Suppressor macrophage treated with lipopolysaccharide for 1 hour (primary cell): Measurements from ENCODE around the gene OSBPL6.
A peak's percentile ranks its signal among the peaks of the same experiment; 100 is the strongest.
"Not testable (repeated sequence)": the region's sequence is repeated elsewhere in the genome, so short reads cannot be mapped to it uniquely, and the experiment has no call there.

Source experiments
- DNase-seq, 3 donors: peaks; one replicate each; pipeline ENCODE4 v3.0.0-alpha.2; 2020 to 2022

OSBPL6 gene

DNA sequence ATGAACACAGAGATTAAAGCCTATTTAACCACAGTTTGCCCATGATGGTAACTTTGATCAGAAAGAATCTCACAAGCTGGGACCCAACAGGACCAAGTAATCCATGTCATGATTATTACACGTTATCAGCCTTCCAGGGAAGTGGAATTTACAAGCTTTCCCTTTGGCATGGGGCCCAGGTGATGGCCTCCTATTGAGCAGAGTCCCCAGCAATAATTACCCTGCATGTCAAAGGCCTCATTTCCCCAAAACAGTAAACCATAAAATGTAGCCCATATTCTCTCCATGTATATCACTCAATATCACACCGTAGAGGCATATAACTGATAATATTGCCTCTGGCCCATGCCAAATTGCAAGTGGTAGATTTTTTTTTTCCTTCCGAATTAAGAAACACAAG lies 217.7 kb downstream of the OSBPL6 start:
- DNase-seq: no peak

DNA sequence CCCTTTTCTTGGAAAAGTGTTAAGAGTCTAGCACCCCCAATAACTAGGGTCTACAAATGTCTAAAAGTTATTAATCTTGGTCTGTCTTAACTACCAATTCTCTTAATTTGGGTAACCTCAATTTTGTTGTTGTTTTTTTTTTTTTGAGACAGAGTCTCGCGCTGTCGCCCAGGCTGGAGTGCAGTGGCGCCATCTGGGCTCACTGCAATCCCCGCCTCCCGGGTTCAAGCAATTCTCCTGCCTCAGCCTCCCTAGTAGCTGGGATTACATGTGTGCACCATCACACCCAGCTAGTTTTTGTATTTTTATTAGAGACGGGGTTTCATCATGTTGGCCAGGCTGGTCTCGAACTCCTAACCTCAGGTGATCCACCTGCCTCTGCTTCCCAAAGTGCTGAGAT lies 218.1 kb downstream of the OSBPL6 start:
- DNase-seq: not testable (repeated sequence)

DNA sequence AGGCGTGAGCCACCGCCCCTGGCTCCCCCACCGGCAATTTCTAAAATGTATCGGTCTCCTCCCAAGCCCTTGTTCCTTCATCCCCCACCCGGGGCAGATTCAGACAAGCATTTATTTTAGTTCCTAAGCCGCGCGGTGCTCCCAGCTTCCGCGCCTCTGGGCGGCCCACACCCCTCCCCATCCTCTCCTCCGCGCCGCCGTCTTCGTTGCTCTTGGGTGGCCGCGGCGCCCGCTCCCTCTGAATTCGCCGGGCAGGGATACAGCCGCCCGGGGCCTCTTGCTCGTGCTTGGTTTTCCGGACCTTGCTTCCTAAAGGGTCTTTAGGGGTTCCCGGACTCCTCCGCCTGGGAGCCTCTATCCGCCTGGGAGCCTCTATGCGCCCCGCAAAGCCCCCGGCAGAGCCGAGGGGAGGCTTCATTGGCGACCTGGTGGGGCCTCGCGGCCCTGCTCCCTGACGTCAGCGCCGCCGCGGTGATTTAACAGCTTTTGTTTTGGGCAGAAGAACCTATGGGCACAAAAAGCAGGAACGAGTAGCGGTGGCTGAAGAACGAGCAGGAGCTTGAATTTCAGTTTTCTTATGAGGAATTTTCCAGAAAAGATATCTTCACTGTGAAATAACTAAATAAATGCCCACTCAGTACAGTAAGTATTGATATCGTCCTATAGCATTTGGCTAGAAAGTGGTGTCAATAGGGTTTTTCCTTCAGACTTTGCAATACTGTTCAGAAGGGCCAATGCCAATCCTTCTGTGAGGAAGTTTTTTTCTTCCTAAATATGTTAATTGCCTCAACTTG lies 219.4 kb downstream of the OSBPL6 start:
- DNase-seq: peak; percentile 86 to 92 (median 89)

DNA sequence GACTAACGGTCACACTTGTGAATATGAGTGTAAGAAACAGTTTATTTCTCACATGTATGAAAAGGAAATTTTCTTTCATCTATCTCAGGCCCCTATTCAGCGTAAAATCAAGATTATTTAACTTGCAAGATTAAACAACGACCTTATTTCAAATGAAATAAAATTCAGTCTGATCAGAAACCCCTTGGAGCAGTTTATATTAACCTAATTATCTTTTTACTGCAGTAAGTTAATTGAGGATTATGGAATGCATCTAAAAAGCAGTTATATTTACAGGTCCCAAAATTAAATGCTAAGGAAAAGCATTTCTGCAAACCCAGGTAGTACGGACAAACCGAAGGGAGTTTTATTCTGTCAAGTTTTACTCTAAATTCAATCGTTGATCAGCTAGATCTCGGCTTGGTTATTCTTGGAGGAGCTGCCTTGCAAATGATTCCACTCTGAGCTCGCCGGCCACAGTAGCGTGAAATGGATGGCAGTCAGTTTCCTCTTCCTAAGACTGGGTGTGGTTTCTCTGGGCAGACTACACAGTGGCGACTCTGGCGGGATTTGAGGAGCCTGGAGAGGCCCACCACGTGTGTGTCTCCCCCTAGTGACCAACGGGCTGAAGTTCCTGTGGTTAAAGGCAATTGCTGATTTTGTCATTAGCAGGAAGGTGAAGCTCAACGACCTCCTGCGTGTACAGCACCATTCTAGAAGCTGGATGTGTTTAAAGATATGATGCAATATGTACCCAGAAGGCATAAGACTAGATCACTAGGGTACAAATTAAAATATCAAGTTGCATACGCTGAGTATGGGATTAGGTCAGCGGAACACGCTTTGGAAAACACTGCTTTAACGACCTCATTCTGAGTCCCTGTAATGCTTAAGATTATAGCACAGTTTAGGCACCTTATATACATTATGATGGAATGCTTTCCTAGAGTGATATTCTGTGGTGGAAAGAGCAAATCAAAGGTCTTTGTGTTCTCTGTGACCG lies 220.2 kb downstream of the OSBPL6 start:
- DNase-seq: peak; percentile 95 to 97 (median 97)

DNA sequence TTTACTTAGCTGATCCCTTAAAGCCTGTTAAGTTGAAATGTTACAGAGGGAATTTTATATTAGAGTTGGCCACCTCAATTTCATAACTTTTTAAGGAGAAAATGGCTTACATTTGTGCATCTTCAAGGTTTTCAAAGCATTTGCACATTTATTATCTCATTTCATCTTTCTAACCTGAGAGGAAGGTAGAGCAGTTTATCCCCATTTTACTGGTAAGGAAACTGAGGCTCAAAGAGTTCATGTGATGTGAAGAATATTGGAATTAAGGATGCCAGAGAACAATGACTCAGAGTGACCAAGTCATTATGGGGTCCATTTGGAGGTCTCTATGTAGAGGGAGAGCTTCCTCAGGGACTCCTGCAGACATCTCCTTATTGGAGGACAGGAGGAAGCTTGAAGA lies 221.7 kb downstream of the OSBPL6 start:
- DNase-seq: no peak

DNA sequence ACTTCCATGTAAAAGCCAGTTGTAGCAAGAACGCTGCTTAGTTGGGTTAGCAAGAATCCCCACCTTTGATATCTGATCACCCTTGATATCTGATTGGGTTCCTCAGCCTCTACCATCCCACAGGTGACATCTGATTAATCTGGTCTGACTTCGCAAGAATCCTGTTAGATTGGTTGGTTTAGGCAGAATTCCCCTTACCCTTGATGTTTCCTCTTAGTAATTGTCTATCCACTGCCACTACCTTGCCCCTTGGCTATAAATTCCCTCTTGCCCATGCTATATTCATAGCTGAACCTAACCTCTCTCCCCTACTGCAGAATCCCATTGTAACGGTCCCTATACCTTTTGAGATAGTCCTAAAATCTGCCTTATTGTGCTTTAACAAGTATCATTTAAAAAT lies 223.6 kb downstream of the OSBPL6 start:
- no peak for DNase-seq

DNA sequence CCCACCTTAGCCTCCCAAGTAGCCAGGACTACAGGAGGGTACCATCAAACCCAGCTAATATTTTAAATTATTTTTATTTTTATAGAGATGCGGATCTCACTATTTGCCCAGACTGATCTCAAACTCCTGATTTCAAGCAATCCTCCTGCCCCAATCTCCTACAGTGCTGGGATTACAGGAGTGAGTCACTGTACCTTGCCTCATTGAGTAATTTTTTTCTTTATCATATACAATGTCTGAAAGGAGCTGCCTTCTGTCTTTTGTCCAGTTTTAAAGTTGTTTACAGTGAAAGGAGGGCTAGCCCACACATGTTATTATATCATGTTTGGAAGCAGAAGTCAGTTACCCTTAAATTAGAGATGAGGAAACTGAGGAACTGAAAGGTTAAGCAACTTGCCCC lies 224.1 kb downstream of the OSBPL6 start:
- peak in 1 of 3 donors; percentile 19 for DNase-seq

DNA sequence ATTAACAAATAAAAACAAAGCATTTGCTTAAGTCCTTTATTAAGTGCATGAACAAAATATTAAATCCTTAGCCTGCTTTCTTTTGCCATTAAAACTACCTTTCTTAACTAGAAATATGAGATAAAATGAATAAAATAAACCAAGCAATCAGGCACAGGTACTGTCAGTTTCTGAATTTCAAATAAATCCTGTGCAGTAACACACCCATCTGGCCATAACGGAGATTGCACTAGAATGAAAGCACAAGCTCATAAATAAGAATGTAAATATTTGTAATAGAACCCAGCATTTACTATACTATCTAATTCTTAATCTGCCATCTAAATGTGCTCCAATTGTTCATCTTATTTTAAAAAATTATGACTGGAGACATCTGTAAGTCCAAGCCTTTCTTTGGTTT lies 224.8 kb downstream of the OSBPL6 start:
- DNase-seq: peak in 1 of 3 donors; percentile 8

DNA sequence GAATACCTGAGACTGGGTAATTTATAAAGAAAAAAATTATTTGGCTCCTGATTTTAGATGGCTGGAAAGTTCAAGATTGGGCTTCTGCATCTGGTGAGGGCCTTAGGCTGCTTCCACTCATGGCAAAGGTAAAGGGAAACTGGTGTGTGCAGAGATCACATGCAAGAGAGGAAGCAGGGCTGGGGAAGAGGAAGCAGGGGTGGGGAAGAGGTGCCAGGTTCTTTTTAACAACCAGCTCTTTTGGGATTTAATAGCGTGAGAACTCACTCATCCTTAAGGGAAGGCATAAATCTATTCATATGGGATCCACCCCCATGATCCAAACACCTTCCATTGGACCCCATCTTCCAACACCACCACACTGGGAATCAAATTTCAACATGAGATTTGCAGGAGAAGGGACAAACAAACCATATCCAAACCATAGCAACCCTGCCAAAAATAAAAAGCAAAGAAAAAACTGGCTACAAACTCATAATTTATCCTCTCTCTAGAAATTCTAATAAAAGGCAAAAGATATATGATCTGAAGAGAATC lies 226.2 kb downstream of the OSBPL6 start:
- no peak for DNase-seq

DNA sequence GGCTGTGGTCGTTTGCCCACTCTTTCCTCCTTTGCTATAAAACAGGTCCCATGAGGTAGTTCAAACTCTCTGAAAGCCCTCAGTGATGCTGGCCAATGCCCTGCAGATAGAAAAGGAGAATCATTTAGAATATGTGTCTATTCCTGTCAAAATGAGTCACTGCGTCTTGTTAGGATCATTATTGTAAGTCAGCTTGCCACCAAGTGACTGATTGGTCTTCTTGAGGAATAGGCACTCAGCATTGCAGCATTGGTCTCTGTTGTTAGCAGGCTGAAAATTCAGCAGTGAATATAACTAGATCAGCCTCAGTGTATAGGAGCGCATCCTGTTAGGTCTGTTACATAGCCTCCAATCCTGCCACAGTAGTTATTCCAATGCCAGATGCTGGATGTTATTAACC lies 227.8 kb downstream of the OSBPL6 start:
- DNase-seq: no peak

DNA sequence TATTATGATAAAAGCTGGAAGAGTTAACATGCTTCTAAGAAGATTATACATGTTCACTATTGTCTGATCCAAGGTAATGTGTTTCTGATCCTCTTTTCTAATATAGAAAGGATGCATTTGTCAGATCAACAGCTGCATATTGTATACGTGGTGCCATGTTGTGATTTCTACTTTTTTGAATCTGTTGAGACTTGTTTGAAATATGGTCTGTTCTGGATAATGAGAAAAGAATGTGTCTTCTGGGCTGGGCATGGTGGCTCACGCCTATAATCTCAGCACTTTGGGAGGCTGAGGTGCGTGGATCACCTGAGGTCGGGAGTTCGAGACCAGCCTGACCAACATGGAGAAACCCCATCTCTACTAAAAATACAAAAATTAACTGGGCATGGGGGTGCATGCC lies 229.4 kb downstream of the OSBPL6 start:
- not testable (repeated sequence) for DNase-seq

DNA sequence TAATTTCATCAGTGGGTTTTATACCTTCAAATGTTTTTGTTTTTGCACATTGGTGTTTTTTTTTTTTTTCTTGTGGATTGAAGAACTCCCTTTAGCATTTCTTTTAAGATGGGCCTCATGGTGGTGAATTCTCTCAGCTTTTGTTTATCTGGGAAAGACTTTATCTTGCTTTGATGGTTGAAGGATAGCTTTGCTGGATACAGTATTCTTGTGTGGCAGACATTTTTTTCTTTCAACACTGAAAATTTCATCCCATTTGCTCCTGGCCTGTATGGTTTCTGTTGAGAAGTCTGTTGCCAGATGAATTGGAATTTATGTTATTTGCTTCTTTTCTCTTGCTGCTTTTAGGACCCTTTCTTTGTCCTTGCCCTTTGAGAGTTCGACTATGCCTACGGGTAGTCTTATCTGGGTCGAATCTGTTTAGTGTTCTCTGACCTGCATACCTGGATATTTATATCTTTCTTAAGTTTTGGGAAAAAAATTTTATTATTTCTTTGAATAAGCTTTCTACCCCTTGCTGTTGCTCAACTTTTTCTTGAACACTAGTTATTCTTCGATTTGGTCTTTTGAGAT lies 231.0 kb downstream of the OSBPL6 start:
- DNase-seq: no peak

DNA sequence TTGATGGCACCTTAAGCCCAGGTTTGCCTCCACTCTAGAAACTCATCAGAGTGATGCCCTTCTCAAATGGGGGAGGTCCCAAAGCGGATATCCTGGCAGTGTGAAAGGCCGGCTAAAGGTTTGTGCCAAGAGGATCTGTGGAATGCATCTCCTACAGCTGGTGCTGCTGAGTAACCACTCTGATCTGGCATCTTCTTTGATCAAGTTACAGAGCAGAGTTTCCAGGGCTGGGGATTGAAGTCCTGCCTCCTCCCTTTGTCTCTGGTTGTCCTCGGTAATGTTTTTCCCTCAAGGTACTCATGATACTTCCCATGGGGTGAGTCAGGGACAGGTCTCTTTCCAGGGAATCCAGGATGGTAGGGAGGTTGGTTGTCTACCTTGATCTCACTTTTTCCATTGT lies 232.1 kb downstream of the OSBPL6 start:
- no peak for DNase-seq

DNA sequence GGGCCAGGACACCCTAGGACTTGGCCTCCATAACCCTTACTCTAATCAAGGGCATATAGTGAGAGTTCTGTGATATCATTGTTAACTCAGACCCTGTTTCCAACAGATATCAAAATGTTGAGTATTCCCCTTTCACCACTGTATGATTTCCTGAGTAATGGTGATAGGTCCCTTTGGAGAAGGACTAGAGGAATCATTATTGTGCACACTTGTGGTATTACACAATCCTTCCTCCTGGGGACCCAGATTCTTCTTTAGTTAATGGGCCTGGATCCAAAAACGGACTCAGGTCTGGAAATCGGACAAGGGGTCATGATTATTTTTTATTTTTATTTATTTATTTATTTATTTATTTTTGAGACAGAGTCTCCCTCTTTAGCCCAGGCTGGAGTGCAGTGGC lies 233.1 kb downstream of the OSBPL6 start:
- DNase-seq: no peak

DNA sequence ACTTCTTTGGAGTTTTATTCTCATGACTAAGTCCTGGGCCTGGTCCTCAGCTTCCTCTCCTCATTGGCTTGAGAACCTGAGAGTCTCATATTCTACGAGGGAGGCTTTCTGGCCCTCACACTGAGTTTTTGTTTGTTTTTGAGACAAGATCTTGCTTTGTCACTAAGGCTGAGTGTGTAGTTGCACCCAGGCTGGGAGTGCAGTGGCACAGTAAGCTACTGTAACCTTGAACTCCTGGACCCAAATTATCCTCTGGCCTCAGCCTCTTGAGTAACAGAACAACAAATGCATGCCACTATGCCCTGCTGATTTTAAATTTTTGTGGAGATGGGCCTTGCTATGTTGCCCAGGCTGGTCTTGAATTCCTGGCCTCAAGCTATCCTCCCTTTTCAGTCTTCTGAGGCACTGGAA lies 234.1 kb downstream of the OSBPL6 start:
- no peak for DNase-seq

DNA sequence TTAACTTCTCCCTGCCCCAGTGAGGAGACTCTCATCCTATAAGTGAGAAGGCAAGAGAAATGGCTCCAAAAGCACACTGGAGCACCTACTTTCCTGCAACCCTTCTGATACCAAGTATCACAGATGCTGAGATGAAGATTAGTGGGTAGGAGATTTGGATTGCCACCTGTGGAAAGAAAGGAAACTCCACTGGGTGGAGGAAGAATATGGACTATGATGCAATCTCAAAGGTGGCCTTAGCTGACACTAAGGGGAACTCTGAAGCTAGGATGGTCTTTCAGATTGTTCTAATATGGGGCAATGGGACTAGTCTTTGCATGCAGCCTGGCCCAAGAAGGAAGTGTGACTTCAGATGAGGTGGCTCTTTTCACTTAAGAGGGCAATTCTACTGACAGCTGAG lies 235.0 kb downstream of the OSBPL6 start:
- no peak for DNase-seq

DNA sequence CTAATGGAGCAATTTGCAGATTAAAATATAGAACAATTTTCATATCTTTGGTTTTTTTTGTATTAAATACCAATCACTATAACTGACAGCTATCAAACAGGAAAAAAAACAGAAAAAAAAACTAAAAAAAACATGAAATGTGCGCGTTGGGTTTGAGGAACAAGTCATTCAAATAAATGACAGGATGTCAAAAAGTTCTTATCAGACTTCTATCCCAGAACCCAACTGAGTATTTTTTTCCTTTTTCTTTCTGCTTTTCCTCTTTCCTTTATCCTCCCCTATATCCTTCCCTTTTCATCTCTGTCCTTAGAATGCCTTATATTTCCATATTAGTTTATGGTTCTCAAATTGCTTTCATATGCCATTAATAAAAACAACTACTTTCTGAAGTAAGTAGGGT lies 242.3 kb downstream of the OSBPL6 start:
- DNase-seq: no peak

DNA sequence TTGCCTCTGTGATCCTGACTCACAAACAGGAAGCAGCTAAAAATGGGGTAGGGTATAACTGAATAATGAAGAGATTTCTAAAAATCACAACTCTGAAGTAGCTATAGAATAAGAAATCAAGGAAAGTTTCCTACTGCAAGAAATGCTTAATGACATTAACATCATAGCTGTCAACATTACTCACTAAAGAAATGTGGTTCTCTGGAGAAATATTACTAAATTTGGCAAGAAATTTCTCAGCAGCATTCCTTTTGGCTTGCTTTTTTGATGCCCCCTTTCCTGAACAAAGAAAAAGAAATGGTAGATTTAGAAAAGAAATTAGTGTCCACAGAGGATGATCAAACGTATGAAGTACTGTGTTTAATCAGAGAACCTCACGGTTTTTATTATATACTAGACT lies 247.1 kb downstream of the OSBPL6 start:
- no peak for DNase-seq

DNA sequence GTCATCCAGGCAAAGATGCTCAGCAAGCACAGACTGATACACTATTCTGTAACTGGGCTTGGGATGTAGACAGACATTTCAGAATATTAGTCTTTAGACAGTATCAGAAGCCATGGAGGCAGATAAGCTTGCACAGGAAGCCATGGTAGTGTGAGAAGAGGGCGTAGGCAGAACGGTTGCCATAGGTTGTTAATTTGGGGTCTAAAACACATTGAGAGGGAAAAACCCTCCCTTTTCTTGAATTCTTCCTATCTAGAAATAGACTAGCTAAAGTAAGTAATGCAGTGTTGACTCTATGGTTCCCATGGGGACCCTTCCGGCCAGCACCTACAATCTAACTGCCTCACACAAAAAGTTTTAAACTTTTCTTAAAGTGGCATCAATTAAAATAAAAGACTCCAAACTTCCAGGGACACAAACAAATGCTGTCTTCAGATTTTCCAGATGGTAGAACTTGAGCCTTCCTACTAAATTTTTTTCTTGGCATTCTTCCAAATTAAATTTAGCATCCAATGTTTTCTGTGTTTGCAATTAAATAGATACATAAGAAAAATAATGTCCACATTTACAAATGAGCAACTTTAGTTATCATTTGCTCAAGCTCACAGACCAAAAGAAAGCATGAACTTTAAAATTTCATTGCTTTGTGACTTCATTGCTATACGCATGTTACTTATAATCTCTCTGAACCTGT lies 254.8 kb downstream of the OSBPL6 start:
- DNase-seq: no peak

DNA sequence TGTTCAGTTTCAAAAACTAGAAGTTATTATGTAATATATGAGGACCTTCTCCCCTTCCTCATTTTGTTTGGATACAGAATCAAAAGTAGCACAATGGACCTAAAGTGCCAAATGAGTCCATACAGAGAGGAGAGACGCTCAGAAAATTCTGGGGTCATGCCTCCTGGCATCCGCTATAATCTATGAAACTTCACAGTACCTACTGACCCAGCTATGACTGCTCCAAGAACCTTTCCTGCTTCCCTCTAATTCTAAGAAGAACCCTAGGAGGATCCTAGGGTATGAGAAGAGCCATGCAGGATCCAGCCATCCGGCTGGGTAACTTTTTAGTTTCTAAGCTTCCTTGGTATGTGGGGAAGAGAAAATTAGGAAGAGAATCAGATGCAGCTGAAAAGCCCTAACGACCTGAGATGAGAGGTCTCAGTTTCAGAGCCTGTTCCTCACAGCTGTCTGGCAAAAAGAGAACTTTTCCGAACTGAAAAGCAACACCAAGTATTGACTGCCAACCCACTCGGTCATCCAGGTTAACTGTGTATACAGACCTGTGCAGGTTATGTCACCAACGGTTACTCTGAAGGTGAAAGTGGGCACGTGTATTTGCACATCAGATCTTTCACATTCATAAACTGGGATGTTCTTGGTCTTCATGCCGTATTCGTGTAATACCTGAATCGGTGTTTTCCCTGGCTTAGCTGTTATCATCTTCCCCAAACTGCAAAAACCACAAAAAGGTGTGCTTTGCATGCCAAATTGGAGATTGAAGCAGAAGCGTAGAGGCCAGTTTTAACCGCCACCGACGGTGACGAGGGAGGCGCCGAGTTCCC lies 255.6 kb downstream of the OSBPL6 start:
- DNase-seq: peak in 2 of 3 donors; percentile 8 to 22

DNA sequence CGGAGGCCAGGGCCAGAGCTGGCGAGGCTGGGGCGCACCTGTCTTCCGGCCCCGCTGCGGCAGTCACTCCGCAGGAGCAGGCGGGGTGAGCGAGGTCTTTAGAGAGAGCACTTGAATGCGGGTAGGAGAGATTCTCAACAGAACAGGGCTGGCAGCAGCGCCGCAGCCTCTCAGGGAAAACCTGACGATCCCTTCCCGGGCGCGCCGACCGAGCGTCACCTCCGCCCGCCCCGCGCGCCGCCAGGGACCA lies 256.1 kb downstream of the OSBPL6 start:
- no peak for DNase-seq
